GM18505 (cell line): ENCODE results near the gene HNRNPCL1.
"Not testable (repeated sequence)": the region's sequence is repeated elsewhere in the genome, so short reads cannot be mapped to it uniquely, and the experiment has no call there.

Source experiments
- ATAC-seq: cut with Tn5 transposase; IDR thresholded peaks from one replicate; pipeline ENCODE4 v1.9.1; 2021; ENCODE audit not compliant: unreplicated experiment
- POLR2A ChIP-seq: IDR thresholded peaks from 4 replicates; pipeline ENCODE4 v1.6.1; 2011; ENCODE audit warnings: borderline replicate concordance; ENCODE audit not compliant: insufficient read depth, insufficient read length; ENCODE audit errors: extremely low read depth

The HNRNPCL1 gene

GRCh38 chr1:12848620-12849019, at the start of gene HNRNPCL1:
Gene HNRNPCL1 (minus strand): TSS chr1:12848720. CDS start chr1:12848289, 431 bp downstream.
- ATAC-seq = not testable (repeated sequence)

GRCh38 chr1:12898170-12898569, 49.6 kb upstream of the HNRNPCL1 start, which contains the start of gene PRAMEF10:
Gene PRAMEF10 (minus strand): TSS chr1:12898270. CDS start chr1:12895847, 2,423 bp downstream.
- not testable (repeated sequence) for ATAC-seq

DNA sequence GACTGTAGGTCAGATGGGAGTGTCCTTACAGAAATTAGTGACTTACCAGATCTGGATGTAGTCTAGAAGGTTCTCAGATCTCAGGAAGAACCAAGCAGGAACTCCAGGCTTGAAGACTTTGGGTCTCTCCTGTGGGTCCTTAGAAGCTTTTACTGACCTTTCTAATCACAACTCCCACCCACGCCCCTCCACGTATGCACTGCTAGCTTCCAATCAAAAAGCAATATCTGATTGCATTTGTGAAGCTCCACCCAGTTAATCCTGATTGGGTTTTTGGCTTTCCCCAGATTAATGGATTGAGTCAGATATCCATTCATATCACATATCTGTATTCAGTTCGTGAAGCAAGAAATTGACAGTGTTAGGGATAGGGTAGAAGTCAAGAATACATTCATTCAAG, 37.6 kb upstream of the HNRNPCL1 start, which contains the start of gene PRAMEF4:
Gene PRAMEF4, minus strand, starts transcription at position 101 of the 400 bp plus-strand sequence. CDS start 2,807 bp downstream, outside the sequence.
- not testable (repeated sequence) for ATAC-seq

- not testable (repeated sequence) for ATAC-seq
Observed at GRCh38 chr1:12878453-12878852, 29.9 kb upstream of the HNRNPCL1 start.

GRCh38 chr1:12863131-12863880, 14.8 kb upstream of the HNRNPCL1 start:
- ATAC-seq = not testable (repeated sequence)

DNA sequence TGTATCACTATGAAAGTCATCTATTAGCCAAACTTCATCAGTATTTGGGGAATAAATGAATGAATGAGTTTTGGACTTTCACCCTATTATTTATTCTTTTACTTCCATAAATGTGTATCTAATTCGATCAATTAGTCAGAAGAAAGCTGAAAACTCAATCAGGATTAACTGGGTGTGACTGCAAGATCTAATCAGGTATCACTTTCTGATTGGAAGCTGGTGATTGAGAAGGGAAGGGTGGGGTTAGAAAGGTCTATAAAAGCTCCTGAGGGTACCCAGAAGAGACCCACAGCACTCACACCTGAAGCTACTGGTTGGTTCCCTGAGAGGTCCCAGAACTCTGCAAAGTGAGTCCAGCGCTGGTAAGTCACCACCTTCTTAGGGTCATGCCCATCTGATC, 8.3 kb upstream of the HNRNPCL1 start, which contains the start of gene PRAMEF2:
Gene PRAMEF2, plus strand, starts transcription at position 301 of the 400 bp plus-strand sequence. CDS start 1,924 bp downstream, outside the sequence.
- not testable (repeated sequence) for ATAC-seq

DNA sequence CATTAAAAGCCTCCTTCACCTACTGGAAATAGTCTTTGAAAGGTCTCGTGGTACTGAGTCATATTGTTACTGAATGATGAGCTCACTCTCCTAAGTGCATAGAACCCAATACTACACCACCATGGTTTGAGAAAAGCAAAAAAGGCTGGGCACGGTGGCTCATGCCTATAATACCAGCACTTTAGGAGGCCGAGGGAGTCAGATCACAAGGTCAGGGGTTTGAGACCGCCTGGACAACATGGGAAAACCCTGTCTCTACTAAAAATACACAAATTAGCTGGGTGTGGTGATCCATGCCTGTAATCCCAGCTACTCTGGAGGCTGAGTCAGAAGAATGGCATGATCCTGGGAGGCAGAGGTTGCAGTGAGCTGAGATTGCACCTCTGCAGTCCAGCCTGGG, 3.3 kb upstream of the HNRNPCL1 start:
- TF ChIP-seq POLR2A = no peak
- ATAC-seq = no peak

DNA sequence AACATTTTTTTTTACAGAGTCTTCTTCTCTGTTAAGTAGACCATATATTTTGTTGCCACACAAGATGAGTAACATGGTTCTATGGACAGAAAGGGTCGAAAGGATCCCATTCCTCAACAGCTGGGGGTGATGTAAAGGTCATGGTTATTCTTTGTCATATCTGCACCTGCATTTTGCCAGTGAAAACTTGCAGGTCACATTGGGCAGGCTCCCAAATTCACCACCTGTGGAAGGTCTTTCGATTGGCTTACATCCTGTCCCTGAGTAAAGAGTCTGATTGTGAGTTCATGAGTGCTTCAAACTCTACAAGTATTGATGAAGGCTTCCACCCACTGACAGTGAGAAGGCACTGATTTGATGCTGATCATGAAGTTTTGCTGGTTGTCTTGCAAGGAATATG, 15.3 kb downstream of the HNRNPCL1 start:
- ATAC-seq = not testable (repeated sequence)

- not testable (repeated sequence) for ATAC-seq
Observed at GRCh38 chr1:12831310-12831709, 17.2 kb downstream of the HNRNPCL1 start, which contains the start of gene PRAMEF11. Gene PRAMEF11 (minus strand): TSS chr1:12831410. CDS start chr1:12828789, 2,621 bp downstream.

DNA sequence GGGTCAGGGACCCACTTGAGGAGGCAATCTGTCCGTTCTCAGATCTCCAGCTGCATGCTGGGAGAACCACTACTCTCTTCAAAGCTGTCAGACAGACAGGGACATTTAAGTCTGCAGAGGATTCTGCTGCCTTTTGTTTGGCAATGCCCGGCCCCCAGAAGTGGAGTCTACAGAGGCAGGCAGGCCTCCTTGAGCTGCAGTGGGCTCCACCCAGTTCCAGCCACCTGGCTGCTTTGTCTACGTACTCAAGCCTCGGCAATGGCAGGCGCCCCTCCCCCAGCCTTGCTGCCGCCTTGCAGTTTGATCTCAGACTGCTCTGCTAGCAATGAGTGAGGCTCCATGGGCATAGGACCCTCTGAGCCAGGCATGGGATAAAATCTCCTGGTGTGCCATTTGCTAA, 29.5 kb downstream of the HNRNPCL1 start:
- ATAC-seq = not testable (repeated sequence)

- ATAC-seq = no peak
- no peak for TF ChIP-seq POLR2A
Observed at GRCh38 chr1:12811409-12811784, 37.1 kb downstream of the HNRNPCL1 start.

- ATAC-seq = no peak
- TF ChIP-seq POLR2A = no peak
Observed at GRCh38 chr1:12810691-12811408, 37.7 kb downstream of the HNRNPCL1 start.

DNA sequence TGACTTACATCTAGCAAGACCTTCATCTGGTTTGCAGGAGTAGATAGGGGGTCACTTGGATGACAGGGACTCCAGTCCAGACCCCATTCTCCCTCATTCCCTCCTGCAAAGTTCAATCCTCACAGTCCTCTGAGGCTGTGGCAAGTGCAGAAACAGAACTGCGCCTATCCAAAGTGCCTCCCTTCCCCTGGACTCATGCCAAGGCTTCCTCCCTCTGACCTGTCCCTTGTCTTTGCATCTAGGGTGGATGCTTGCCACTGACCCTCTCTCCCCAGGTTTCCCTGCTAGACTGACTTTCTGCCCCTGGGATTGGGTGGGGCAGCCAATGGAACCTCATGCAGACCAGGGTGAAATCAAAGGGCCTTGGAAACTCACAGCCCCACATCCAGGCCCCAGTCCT, 38.6 kb downstream of the HNRNPCL1 start:
- ATAC-seq = no peak
- TF ChIP-seq POLR2A = no peak

DNA sequence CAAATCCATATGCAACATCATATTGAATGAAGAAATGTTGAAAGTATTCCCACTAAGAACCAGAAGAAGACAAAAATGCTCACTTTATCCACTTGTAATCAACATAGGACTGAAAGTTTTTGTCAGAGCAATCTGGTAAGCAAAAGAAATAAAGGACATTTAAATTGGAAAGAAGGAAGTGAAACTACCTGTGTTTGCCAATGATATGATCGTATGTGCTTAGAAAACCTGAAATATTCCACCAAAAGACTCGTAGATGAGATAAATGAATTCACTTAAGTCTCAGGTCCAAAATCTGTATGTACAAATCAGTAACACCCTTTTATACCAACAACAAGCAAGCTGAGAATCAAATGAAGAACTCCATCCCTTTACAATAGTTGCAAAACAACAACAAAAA, 48.8 kb downstream of the HNRNPCL1 start:
- TF ChIP-seq POLR2A = no peak
- no peak for ATAC-seq

DNA sequence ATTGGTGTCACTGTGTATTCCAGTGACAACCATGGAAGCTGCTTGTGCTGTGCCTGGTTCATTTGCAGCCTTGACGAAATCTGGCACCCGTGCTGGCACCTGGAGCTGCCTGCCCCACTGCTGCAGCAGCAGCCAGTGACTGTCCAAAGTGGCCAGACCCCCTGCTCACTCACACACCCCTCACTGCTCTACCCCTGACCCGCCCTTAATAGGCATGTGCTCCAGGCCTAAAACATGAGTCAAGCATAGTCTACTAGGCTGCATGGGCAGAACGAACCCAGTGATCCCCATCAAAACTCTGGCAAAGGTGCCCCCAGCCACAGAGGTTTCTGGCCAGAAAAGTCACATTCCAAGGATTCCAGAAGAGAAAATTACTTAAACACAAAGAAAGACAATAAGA, 49.6 kb downstream of the HNRNPCL1 start:
- no peak for ATAC-seq
- no peak for TF ChIP-seq POLR2A
